ENCODE results near the gene NBR1. TPM values are rescaled to one million over a fixed set of nuclear protein-coding genes. Genes with fewer than 3 reads are reported as not detected.
"Not testable (repeated sequence)": the region's sequence is repeated elsewhere in the genome, so short reads cannot be mapped to it uniquely, and the experiment has no call there.

Gene NBR1
- total and polyA plus RNA-seq, 5 donors: 39.4 to 98.2 (median 90.5) TPM

DNA sequence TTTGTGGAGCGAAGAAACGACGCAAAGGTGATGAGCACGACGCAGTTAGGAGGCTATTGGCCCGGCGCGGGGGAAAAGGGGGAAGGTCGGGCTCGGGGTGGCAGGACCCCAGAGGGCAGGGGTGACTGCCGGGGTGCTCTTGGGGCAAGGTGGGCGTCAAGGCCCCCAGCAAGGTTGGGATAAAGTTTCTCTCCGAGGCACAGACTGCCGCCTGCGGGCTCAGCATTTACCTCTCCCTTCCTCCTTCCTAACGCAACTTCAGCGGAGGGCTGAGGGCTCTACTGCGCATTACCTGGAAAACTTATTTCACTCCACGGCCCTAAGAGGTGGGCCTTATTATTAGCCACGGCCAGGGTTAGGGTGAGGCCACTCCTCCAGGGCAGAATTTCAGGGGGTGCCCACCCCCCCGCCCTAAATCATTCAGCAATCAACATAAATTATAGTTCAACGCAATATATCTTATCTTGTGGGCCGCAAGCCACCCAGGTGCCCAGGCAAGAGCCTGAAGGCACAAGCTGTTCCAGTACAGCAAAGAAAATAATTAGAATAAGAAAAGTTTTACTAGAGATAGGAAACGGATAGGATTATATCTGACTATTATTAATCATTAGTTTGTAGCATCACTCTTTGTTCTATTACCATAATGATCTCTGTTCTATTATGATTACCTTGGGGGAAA is 61.1 kb downstream of the NBR1 start:
- H3K27ac ChIP-seq (ENCODE audit: low read length): peak overlapping the region; percentile 18
- intact Hi-C loops (cut with DNase I); H3K4me3 ChIP-seq (ENCODE audit: low read length); H3K27me3 ChIP-seq (ENCODE audit: control insufficient read depth, insufficient read depth); H3K4me1 ChIP-seq (ENCODE audit: control insufficient read depth, insufficient read depth, low read length); ATAC-seq; H3K9me3 ChIP-seq (ENCODE audit: control insufficient read depth, low read length): not testable (repeated sequence)
- peak; percentile 59 to 71 (median 69) for DNase-seq
- 69% methylated on average over 16 of the region's 24 CpGs for WGBS

DNA sequence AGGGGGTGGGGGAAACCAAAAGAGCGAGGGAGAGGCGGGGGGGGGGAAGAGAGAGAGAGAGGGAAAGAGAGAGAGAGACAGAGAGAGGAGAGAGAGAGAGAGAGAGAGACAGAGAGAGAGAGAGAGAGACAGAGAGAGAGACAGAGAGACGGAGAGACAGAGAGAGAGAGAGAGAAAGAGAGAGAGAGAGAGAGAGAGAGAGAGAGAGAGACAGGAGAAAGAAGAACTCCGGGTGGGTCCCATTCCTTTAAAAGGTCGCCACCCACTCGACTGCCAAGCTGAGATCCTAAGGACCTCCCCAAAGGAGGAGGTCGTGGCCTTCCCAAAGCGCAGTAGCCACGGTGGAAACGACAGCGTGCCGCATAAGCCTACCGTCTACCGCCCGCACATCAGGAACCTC is 62.2 kb downstream of the NBR1 start:
- intact Hi-C loops (cut with DNase I); H3K27ac ChIP-seq (ENCODE audit: low read length); ATAC-seq; H3K9me3 ChIP-seq (ENCODE audit: control insufficient read depth, low read length); H3K4me1 ChIP-seq (ENCODE audit: control insufficient read depth, insufficient read depth, low read length); DNase-seq; H3K4me3 ChIP-seq (ENCODE audit: low read length); H3K27me3 ChIP-seq (ENCODE audit: control insufficient read depth, insufficient read depth): not testable (repeated sequence)
- WGBS: 0% methylated on average over 1 of the region's 15 CpGs

- intact Hi-C loops (cut with DNase I); H3K27me3 ChIP-seq (ENCODE audit: control insufficient read depth, insufficient read depth); H3K4me1 ChIP-seq (ENCODE audit: control insufficient read depth, insufficient read depth, low read length); H3K4me3 ChIP-seq (ENCODE audit: low read length); ATAC-seq; H3K27ac ChIP-seq (ENCODE audit: low read length); H3K9me3 ChIP-seq (ENCODE audit: control insufficient read depth, low read length); DNase-seq: not testable (repeated sequence)
- no CpG with 5 or more reads among the region's 31 CpGs for WGBS
Measured at GRCh38 chr17:43233877-43234276, 62.9 kb downstream of the NBR1 start, which contains the start of gene RNU2-1. TSS of gene RNU2-1 (minus strand) at chr17:43233977.

GRCh38 chr17:43239597-43239996 is 68.6 kb downstream of the NBR1 start:
- H3K4me3 ChIP-seq (ENCODE audit: low read length); ATAC-seq; intact Hi-C loops (cut with DNase I); H3K27me3 ChIP-seq (ENCODE audit: control insufficient read depth, insufficient read depth); H3K4me1 ChIP-seq (ENCODE audit: control insufficient read depth, insufficient read depth, low read length); DNase-seq; H3K27ac ChIP-seq (ENCODE audit: low read length); H3K9me3 ChIP-seq (ENCODE audit: control insufficient read depth, low read length): not testable (repeated sequence)
- 0% methylated on average over 3 of the region's 26 CpGs for WGBS

DNA sequence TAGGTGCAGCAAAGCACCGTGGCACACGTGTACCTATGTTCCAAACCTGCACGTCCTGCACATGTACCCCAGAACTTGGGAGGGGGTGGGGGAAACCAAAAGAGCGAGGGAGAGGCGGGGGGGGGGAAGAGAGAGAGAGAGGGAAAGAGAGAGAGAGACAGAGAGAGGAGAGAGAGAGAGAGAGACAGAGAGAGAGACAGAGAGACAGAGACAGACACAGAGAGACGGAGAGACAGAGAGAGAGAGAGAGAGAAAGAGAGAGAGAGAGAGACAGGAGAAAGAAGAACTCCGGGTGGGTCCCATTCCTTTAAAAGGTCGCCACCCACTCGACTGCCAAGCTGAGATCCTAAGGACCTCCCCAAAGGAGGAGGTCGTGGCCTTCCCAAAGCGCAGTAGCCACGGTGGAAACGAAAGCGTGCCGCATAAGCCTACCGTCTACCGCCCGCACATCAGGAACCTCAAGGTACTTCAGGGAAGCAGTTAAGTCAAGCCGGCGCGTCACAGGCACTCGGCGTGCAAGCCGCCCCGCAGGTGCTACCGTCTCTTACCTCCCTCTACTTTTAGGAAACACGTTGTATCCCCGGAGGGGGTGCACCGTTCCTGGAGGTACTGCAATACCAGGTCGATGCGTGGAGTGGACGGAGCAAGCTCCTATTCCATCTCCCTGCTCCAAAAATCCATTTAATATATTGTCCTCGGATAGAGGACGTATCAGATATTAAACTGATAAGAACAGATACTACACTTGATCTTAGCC is 69.8 kb downstream of the NBR1 start:
- DNase-seq; intact Hi-C loops (cut with DNase I); ATAC-seq: not testable (repeated sequence)

DNA sequence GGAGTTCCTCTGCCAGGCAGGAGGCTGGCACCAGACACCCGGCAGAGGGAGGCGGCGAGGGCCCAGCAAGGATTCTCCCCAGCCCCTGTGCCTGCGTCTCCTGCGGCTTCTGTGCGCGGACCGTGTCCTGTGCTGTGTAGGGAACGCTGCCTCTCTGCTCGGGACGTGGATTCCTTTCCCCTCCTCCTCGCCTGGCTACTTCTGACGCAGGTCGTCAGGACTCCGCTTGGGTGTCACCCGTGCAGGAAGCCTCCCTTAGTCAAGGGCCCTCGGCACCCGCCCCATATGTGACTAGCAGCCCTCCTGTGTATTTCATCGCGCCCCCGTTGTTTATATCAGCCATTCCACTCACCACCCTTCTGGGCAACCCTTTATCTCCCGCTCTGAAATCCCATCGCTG is 75.4 kb downstream of the NBR1 start:
- H3K4me3 ChIP-seq (ENCODE audit: low read length); H3K27ac ChIP-seq (ENCODE audit: low read length); H3K9me3 ChIP-seq (ENCODE audit: control insufficient read depth, low read length); H3K4me1 ChIP-seq (ENCODE audit: control insufficient read depth, insufficient read depth, low read length); H3K27me3 ChIP-seq (ENCODE audit: control insufficient read depth, insufficient read depth); ATAC-seq; intact Hi-C loops (cut with DNase I); DNase-seq: not testable (repeated sequence)
- 7% methylated on average over 11 of the region's 23 CpGs for WGBS

More for the DNA sequence above, 69.8 kb downstream of the NBR1 start:
- not testable (repeated sequence) for H3K27me3 ChIP-seq (ENCODE audit: control insufficient read depth, insufficient read depth); H3K27ac ChIP-seq (ENCODE audit: low read length); H3K9me3 ChIP-seq (ENCODE audit: control insufficient read depth, low read length); H3K4me3 ChIP-seq (ENCODE audit: low read length); H3K4me1 ChIP-seq (ENCODE audit: control insufficient read depth, insufficient read depth, low read length)
- no CpG with 5 or more reads among the region's 34 CpGs for WGBS

Other genes with a start within 250 kb of the NBR1 start
- gene AARSD1, start 206.8 kb upstream of the NBR1 start, total RNA-seq: 10 to 100 TPM; 26.0 to 35.7 (median 30.6) TPM
- 41.6 TPM for gene AARSD1, start 206.8 kb upstream of the NBR1 start, polyA plus RNA-seq
- gene PTGES3L, start 191.1 kb upstream of the NBR1 start, total RNA-seq: 10 to 100 TPM; 31.3 to 44.4 (median 34.5) TPM
- 60.3 TPM for gene PTGES3L, start 191.1 kb upstream of the NBR1 start, polyA plus RNA-seq
- gene RUNDC1, start 190.6 kb upstream of the NBR1 start, total RNA-seq: 10 to 100 TPM in 3 of 4 donors, 1 to 10 TPM in 1; 9.8 to 14.4 (median 10.7) TPM
- 6.7 TPM for gene RUNDC1, start 190.6 kb upstream of the NBR1 start, polyA plus RNA-seq
- gene RPL27, start 172.8 kb upstream of the NBR1 start, total RNA-seq: 100 to 1,000 TPM; 651 to 877 (median 735) TPM
- gene RPL27, start 172.8 kb upstream of the NBR1 start, polyA plus RNA-seq: 2,068 TPM
- gene IFI35, start 164.4 kb upstream of the NBR1 start, total RNA-seq: 10 to 100 TPM; 15.1 to 20.3 (median 19.5) TPM
- 19.1 TPM for gene IFI35, start 164.4 kb upstream of the NBR1 start, polyA plus RNA-seq
- 100 to 1,000 TPM in 1 of 4 donors, 10 to 100 TPM in 3; 85.9 to 107 (median 93.7) TPM for gene VAT1, start 148.8 kb upstream of the NBR1 start, total RNA-seq
- gene VAT1, start 148.8 kb upstream of the NBR1 start, polyA plus RNA-seq: 71.6 TPM
- 1 to 10 TPM; 2.9 to 5.3 (median 4.2) TPM for gene RND2, start 146.0 kb upstream of the NBR1 start, total RNA-seq
- gene RND2, start 146.0 kb upstream of the NBR1 start, polyA plus RNA-seq: 3.2 TPM
- gene BRCA1, start 45.9 kb upstream of the NBR1 start, total RNA-seq: 10 to 100 TPM in 1 of 4 donors, 1 to 10 TPM in 3; 4.3 to 10.9 (median 8.0) TPM
- 2.7 TPM for gene BRCA1, start 45.9 kb upstream of the NBR1 start, polyA plus RNA-seq
- 1 to 10 TPM; 4.9 to 8.7 (median 6.7) TPM for gene TMEM106A, start 40.7 kb downstream of the NBR1 start, total RNA-seq
- 2.8 TPM for gene TMEM106A, start 40.7 kb downstream of the NBR1 start, polyA plus RNA-seq
- not detected for gene CCDC200, start 57.4 kb downstream of the NBR1 start, total RNA-seq
- gene CCDC200, start 57.4 kb downstream of the NBR1 start, polyA plus RNA-seq: 0.16 TPM
- 1,000 to 10,000 TPM; 4,539 to 8,032 (median 6,851) TPM for gene RNU2-1, start 62.8 kb downstream of the NBR1 start, total RNA-seq
- not detected for gene RNU2-1, start 62.8 kb downstream of the NBR1 start, polyA plus RNA-seq
- 10 to 100 TPM; 10.8 to 24.5 (median 18.0) TPM for gene ARL4D, start 227.8 kb downstream of the NBR1 start, total RNA-seq
- gene ARL4D, start 227.8 kb downstream of the NBR1 start, polyA plus RNA-seq: 13.0 TPM

Data from right cardiac atrium (tissue), 5 donors.